Panc1 (cell line): ENCODE data around the gene RABEPK. TPM values are rescaled to one million over a fixed set of nuclear protein-coding genes. Genes with fewer than 3 reads are reported as not detected.
"Not testable (repeated sequence)": the region's sequence is repeated elsewhere in the genome, so short reads cannot be mapped to it uniquely, and the experiment has no call there.

Experiments
- ATAC-seq: fragments of 200-7000 bp; cut with Tn5 transposase; 2 replicates; pipeline ENCODE4 v1.9.1; 2020; ENCODE audit warnings: mild to moderate bottlenecking, moderate library complexity
- BruUV-seq: library from RNA; stranded (reverse); fragments of 400-500 nt; replicated peaks from 2 replicates; lab custom pipeline; 2021; lab: Mats Ljungman, UMichigan
- CTCF ChIA-PET: fragments of 300-600 bp; sonication (Branson Sonifier 250); formaldehyde crosslinking; loops from one replicate; lab custom pipeline; 2022; ENCODE audit warnings: antibody characterized with exemption; lab: Charles Lee
- POLR2A ChIA-PET: fragments of 300-600 bp; sonication (Branson Sonifier 250); formaldehyde crosslinking; loops from one replicate; lab custom pipeline; 2022; ENCODE audit warnings: antibody characterized with exemption; lab: Charles Lee
- DNase-seq: peaks from one replicate; pipeline ENCODE4 v3.0.0-alpha.2; 2010; ENCODE audit warnings: low read depth, low spot score
- H3K27ac ChIP-seq: 2 replicates; pipeline ENCODE4 v1.5.1; 2011; ENCODE audit warnings: mild to moderate bottlenecking, low read length, inconsistent platforms
- H3K27me3 ChIP-seq: fragments of 200-500 bp; sonication (Bioruptor generic); 2 replicates; pipeline ENCODE4 v1.6.0; 2014; ENCODE audit warnings: low read length, inconsistent platforms; ENCODE audit not compliant: control insufficient read depth, insufficient read depth
- H3K36me3 ChIP-seq: fragments of 200-500 bp; sonication (Bioruptor generic); 2 replicates; pipeline ENCODE4 v1.5.1; 2014; ENCODE audit warnings: inconsistent platforms, mild to moderate bottlenecking, low read length, moderate library complexity; ENCODE audit not compliant: control insufficient read depth, insufficient read depth
- H3K4me1 ChIP-seq: 2 replicates; pipeline ENCODE4 v1.5.1; 2011; ENCODE audit warnings: inconsistent platforms, mild to moderate bottlenecking, low read length, moderate library complexity; ENCODE audit not compliant: control insufficient read depth, insufficient read depth
- H3K4me3 ChIP-seq, 2 experiments: 2 replicates each; pipeline ENCODE4 v1.5.1; 2011 to 2012; ENCODE audit warnings: low read depth in 2 of 2, low read length in 2 of 2, mild to moderate bottlenecking in 2 of 2, inconsistent platforms in 1 of 2, moderate library complexity in 1 of 2
- H3K9me3 ChIP-seq: fragments of 200-500 bp; sonication (Bioruptor generic); 2 replicates; pipeline ENCODE4 v1.5.1; 2014; ENCODE audit warnings: low read depth, mild to moderate bottlenecking, inconsistent platforms, low read length, moderate library complexity; ENCODE audit not compliant: control insufficient read depth, insufficient read depth
- POLR2AphosphoS5 ChIP-seq: IDR thresholded peaks from 2 replicates; pipeline ENCODE4 v1.6.1; 2012; ENCODE audit warnings: mild to moderate bottlenecking, low read depth, low read length, moderate library complexity
- SIN3A ChIP-seq: IDR thresholded peaks from 2 replicates; pipeline ENCODE4 v1.6.1; 2012; ENCODE audit warnings: low read depth, mild to moderate bottlenecking, low read length, moderate library complexity, borderline replicate concordance; ENCODE audit not compliant: insufficient read depth
- TCF7L2 ChIP-seq: IDR thresholded peaks from 2 replicates; pipeline ENCODE4 v1.6.1; 2011; ENCODE audit warnings: mild to moderate bottlenecking, low read depth, low read length, inconsistent platforms
- in situ Hi-C: cut with HindIII; loops from 2 replicates; pipeline ENCODE4 v1.10.0; 2016; ENCODE audit warnings: low sequenced_read_pairs, low pct_unique_long_range_greater_than_20kb
- intact Hi-C: fragments of 100-400 bp; cut with micrococcal nuclease; formaldehyde crosslinking; loops from one replicate; pipeline ENCODE4 v1.10.0; 2022; ENCODE audit not compliant: unreplicated experiment
- total RNA-seq: library from RNA; stranded (reverse); gene quantifications from one replicate; pipeline ENCODE4 v1.2.1, GENCODE V29; 2021; ENCODE audit not compliant: unreplicated experiment
- TF ChIP-seq, protein P1 (sequence below), 2 experiments: IDR thresholded peaks; 2 replicates each; pipeline ENCODE4 v1.6.1; 2011 to 2012; ENCODE audit warnings: low read depth in 2 of 2, control low read depth in 1 of 2, low read length in 1 of 2, mild to moderate bottlenecking in 1 of 2, moderate library complexity in 1 of 2; ENCODE audit not compliant: insufficient read depth in 1 of 2
- TF ChIP-seq, protein P2 (sequence below): fragments of 450-650 bp; IDR thresholded peaks from 2 replicates; pipeline ENCODE4 v1.5.1; 2017; ENCODE audit warnings: mild to moderate bottlenecking

Gene RABEPK
- total RNA-seq, 1 experiment from 2014 or later: 33.9 TPM

DNA sequence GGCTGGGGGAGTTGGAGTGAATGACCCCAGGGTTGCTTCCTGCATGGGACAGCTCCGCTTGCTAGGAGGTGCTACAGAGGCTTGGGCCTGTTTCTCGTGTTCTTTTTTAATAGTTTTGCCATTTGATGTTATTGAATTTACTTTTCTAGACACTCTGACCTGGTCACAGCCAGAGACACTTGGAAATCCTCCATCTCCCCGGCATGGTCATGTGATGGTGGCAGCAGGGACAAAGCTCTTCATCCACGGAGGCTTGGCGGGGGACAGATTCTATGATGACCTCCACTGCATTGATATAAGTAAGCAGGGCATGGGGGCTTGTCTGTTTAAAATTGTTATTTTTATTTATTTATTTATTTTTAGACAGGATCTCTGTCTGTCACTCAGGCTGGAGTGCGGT is 27.4 kb downstream of the RABEPK start:
- intact Hi-C loops: no loop called here
- no peak for DNase-seq
- Histone ChIP-seq H3K4me3 (no peak overlapping the region), H3K36me3 (0 out of 2 replicates have a peak, but pooled peaks cover 4% of the 10 kb centered on the region), H3K4me1 (no peaks in the 10 kb centered on the region), H3K9me3 (no peaks in the 10 kb centered on the region), H3K27ac (no peak overlapping the region), H3K27me3 (no peaks in the 10 kb centered on the region)
- ChIA-PET POLR2A (interaction anchor here (0.6 kb wide), 1 partner anchor 29 kb away, joined by 7 read pairs; no protein-coding TSS in a partner anchor), CTCF (no interaction called here)
- BruUV-seq: no TSS peak
- in situ Hi-C loops: no loop called here
- ATAC-seq: no peak
- no peak for TF ChIP-seq TCF7L2
- TF ChIP-seq, protein P1, sequence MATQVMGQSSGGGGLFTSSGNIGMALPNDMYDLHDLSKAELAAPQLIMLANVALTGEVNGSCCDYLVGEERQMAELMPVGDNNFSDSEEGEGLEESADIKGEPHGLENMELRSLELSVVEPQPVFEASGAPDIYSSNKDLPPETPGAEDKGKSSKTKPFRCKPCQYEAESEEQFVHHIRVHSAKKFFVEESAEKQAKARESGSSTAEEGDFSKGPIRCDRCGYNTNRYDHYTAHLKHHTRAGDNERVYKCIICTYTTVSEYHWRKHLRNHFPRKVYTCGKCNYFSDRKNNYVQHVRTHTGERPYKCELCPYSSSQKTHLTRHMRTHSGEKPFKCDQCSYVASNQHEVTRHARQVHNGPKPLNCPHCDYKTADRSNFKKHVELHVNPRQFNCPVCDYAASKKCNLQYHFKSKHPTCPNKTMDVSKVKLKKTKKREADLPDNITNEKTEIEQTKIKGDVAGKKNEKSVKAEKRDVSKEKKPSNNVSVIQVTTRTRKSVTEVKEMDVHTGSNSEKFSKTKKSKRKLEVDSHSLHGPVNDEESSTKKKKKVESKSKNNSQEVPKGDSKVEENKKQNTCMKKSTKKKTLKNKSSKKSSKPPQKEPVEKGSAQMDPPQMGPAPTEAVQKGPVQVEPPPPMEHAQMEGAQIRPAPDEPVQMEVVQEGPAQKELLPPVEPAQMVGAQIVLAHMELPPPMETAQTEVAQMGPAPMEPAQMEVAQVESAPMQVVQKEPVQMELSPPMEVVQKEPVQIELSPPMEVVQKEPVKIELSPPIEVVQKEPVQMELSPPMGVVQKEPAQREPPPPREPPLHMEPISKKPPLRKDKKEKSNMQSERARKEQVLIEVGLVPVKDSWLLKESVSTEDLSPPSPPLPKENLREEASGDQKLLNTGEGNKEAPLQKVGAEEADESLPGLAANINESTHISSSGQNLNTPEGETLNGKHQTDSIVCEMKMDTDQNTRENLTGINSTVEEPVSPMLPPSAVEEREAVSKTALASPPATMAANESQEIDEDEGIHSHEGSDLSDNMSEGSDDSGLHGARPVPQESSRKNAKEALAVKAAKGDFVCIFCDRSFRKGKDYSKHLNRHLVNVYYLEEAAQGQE (IDR thresholded peaks at IDR 0.05; ENCODE audit: insufficient read depth in 1 of 2, low read depth in 2 of 2, low read length in 1 of 2): no peak
- TF ChIP-seq, protein P2, sequence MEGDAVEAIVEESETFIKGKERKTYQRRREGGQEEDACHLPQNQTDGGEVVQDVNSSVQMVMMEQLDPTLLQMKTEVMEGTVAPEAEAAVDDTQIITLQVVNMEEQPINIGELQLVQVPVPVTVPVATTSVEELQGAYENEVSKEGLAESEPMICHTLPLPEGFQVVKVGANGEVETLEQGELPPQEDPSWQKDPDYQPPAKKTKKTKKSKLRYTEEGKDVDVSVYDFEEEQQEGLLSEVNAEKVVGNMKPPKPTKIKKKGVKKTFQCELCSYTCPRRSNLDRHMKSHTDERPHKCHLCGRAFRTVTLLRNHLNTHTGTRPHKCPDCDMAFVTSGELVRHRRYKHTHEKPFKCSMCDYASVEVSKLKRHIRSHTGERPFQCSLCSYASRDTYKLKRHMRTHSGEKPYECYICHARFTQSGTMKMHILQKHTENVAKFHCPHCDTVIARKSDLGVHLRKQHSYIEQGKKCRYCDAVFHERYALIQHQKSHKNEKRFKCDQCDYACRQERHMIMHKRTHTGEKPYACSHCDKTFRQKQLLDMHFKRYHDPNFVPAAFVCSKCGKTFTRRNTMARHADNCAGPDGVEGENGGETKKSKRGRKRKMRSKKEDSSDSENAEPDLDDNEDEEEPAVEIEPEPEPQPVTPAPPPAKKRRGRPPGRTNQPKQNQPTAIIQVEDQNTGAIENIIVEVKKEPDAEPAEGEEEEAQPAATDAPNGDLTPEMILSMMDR: no peak
- TF ChIP-seq SIN3A: no peak
- no peak for TF ChIP-seq POLR2AphosphoS5

DNA sequence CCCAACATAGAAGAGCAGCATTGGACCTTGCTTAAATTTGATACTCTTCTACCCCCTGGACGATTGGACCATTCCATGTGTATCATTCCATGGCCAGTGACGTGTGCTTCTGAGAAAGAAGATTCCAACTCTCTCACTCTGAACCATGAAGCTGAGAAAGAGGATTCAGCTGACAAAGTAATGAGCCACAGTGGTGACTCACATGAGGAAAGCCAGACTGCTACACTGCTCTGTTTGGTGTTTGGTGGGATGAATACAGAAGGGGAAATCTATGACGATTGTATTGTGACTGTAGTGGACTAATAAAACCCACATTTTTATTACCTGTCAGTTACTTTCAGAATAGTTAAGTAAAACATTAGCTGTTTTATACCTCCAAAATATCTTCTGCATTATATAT is 33.3 kb downstream of the RABEPK start:
- DNase-seq: peak; percentile 79
- BruUV-seq: no TSS peak
- intact Hi-C loops: no loop called here
- H3K9me3 ChIP-seq: no peaks in the 10 kb centered on the region
- peaks cover 19% of the 10 kb centered on the region; the same call in 1 of the 2 replicates for H3K36me3 ChIP-seq
- no peak overlapping the region for H3K4me3 ChIP-seq
- TF ChIP-seq, protein P2: no peak
- TF ChIP-seq, protein P1 (IDR thresholded peaks at IDR 0.05; ENCODE audit: insufficient read depth in 1 of 2, low read depth in 2 of 2, low read length in 1 of 2): no peak
- TF ChIP-seq SIN3A (no peak), TCF7L2 (no peak), POLR2AphosphoS5 (no peak)
- no peaks in the 10 kb centered on the region for H3K27me3 ChIP-seq
- ChIA-PET POLR2A (interaction anchor here (0.6 kb wide), 1 partner anchor 84 kb away, joined by 6 read pairs; no protein-coding TSS in a partner anchor), CTCF (no interaction called here)
- in situ Hi-C loops: no loop called here
- H3K4me1 ChIP-seq: peaks cover 29% of the 10 kb centered on the region
- H3K27ac ChIP-seq: 0 out of 2 replicates have a peak overlapping the region, but pooled peaks have one; percentile 15
- peak; percentile 82 for ATAC-seq

DNA sequence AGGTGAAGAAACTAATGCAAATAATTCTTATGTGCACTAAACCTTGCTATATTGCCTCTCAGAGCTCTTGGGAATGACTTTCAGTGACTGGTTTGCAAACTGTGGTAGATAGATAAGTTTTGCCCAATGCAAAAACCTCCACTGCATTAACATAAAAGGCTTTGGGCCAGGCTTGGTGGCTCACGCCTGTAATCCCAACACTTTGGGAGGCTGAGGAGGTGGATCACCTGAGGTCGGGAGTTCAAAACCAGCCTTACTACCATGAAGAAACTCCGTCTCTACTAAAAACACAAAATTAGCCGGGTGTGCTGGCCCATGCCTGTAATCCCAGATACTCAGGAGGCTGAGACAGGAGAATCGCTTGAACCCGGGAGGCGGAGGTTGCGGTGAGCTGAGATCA is 33.8 kb downstream of the RABEPK start:
- H3K36me3 ChIP-seq: peaks cover 22% of the 10 kb centered on the region; the same call in 1 of the 2 replicates

More for the DNA sequence above, 33.8 kb downstream of the RABEPK start:
- H3K27me3 ChIP-seq, H3K9me3 ChIP-seq, H3K27ac ChIP-seq, CTCF ChIA-PET, DNase-seq, in situ Hi-C loops, BruUV-seq, H3K4me3 ChIP-seq, intact Hi-C loops, ATAC-seq: not testable (repeated sequence)
- POLR2A ChIA-PET: interaction anchor here (0.6 kb wide), 1 partner anchor 84 kb away, joined by 6 read pairs; no protein-coding TSS in a partner anchor
- H3K4me1 ChIP-seq: peaks cover 31% of the 10 kb centered on the region
